ENCODE results near the gene NPPA. TPM values are rescaled to one million over a fixed set of nuclear protein-coding genes. Genes with fewer than 3 reads are reported as not detected.

The NPPA gene
- polyA plus RNA-seq, 5 donors = 0.43 to 1.5 (median 0.73) TPM

- peak; percentile 23 to 41 for DNase-seq
Measured at GRCh38 chr1:11842154-11843041, 5.2 kb downstream of the NPPA start.

DNA sequence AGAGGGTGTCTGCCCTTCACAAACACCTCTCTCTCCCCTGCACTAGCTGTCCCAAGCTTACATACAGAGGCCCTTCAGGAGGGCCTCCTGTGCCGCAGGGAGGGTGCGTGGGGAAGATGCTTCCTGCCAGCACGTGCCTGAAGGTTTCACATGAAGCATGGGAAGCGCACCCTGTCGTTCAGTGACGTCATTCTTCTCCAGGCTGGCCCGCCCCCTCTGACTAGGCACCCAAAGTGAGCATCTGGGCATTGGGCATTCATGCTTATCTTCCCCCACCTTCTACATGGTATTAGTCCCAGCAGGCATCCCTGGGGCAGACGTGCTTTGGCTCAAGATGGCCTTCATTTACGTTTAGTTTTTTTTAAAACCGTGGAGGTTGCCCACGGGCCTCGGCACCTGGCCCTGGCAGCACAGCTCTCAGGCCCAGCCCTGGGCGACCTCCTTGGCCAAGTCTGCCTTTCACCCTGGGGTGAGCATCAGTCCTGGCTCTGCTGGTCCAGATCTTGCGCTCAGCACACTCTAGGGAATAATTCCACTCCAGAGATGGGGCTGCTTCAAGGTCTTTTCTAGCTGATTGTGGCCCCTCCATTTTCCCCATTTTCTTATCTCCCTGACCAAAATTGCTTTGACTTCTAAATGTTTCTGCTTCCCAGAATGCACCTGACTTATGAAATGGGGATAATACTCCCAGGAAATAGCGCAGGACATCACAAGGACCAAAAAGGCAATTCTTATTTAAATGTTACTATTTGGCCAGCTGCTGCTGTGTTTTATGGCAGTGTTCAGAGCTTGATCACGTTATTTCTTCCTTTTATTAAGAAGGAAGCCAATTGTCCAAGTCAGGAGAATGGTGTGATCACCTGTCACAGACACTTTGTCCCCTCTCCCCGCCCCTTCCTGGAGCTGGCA lies 6.1 kb downstream of the NPPA start:
- DNase-seq = no peak

DNA sequence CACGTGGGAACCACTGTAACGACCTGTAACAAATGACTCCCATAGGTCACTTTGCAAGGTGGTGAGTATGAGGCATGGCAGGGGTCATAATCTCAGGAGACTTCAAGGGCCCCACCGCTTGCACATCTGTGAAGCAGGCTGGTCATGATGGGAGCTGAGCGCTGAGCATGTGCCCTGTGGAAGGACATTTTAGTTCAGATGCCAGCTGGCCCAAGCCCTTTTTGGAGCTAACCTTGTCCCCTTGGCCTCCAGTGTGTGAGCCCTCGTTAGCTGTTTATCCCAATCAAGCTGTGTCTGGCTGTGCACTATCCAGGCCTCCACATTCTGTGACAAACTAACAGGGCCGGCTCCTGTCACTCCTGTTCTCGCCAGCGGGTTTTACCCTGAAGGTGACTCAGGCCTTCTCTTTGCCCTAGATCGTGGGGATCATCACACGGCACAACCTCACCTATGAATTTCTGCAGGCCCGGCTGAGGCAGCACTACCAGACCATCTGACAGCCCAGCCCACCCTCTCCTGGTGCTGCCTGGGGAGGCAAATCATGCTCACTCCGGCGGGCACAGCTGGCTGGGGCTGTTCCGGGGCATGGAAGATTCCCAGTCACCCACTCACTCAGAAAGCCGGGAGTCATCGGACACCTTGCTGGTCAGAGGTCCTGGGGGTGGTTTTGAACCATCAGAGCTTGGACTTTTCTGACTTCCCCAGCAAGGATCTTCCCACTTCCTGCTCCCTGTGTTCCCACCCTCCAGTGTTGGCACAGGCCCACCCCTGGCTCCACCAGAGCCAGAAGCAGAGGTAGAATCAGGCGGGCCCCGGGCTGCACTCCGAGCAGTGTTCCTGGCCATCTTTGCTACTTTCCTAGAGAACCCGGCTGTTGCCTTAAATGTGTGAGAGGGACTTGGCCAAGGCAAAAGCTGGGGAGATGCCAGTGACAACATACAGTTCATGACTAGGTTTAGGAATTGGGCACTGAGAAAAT lies 7.6 kb downstream of the NPPA start:
- DNase-seq = no peak

GRCh38 chr1:11838349-11839272 lies 9.0 kb downstream of the NPPA start:
- DNase-seq = peak; percentile 31 to 42

DNA sequence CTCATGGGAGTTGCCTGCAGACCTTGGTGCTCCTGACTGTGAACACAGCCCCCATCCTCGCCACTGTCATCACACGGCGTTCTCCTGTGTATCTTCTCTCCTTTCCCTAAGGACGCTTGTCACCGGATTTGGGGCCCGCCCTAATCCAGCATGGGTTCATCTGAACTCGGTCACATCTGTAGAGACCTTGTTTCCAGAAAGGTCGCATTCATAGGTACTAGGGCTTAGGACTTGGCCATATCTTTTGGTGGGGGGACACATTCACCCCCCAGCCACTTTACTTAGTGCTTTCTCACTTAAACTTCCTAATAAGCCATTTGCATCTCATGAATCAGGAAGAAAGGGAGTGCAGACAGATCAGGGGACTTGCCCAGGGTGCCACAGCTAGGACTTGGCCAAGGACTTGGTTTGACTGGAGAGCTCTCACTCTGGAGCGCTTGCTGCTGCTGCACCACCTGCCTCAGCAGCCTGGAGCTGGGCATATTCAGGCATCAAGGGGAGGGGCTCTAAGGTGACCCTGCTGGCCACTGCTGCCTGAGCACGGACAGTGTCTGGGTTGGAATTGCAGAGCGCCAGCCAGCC lies 9.7 kb downstream of the NPPA start:
- no peak for DNase-seq

GRCh38 chr1:11836955-11837766 lies 10.4 kb downstream of the NPPA start:
- DNase-seq = no peak

DNA sequence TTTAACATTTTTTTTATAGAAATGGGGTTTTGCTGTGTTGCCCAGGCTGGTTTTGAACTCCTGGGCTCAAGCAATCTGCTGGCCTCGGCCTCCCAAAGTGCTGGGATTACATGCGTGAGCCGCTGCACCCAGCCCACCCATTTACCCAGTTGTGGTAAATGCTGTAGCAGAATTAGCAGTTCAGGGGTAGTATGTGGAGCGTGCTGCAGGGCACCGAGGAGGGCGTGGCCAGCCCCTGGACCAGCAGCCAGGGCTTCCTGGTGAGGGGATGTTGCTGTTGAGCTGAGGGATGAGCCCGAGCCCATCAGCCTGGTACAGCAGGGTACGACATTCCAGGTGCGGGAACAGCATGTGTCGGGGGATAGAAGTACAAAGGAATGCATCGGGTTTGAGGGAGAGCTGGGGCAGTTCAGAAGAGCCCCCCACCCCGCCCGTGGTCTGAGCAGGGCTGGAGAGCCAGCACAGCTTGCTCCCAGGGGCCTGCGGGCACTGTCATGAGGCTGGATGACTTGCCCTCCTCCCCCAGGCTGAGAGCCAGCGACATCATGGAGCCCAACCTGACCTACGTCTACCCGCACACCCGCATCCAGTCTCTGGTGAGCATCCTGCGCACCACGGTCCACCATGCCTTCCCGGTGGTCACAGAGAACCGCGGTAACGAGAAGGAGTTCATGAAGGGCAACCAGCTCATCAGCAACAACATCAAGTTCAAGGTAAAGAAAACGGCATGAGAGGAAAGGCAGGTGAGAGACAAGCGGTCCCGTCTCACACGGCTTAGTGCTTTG lies 11.9 kb downstream of the NPPA start:
- DNase-seq = no peak

DNA sequence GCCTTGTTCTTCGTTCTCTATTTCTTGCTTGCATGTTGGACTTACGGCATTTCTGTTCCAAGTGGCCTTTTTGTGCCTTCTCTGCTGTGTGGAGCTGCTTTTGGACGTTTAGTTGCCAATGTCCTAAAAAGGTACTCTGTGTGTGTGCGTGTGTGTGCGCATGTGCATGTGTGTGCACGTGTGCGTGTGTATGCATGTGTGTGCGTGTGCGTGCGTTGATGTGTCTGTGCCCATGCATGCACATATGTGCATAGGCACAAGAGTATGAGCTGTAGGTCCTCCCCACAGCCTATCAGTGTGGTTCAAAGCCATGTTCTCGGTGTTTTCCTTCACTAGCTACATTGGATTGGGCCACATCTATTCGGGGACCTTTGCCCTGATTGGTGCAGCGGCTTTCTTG lies 13.7 kb downstream of the NPPA start:
- no peak for DNase-seq

GRCh38 chr1:11833497-11833896 lies 14.1 kb downstream of the NPPA start:
- no peak for DNase-seq

DNA sequence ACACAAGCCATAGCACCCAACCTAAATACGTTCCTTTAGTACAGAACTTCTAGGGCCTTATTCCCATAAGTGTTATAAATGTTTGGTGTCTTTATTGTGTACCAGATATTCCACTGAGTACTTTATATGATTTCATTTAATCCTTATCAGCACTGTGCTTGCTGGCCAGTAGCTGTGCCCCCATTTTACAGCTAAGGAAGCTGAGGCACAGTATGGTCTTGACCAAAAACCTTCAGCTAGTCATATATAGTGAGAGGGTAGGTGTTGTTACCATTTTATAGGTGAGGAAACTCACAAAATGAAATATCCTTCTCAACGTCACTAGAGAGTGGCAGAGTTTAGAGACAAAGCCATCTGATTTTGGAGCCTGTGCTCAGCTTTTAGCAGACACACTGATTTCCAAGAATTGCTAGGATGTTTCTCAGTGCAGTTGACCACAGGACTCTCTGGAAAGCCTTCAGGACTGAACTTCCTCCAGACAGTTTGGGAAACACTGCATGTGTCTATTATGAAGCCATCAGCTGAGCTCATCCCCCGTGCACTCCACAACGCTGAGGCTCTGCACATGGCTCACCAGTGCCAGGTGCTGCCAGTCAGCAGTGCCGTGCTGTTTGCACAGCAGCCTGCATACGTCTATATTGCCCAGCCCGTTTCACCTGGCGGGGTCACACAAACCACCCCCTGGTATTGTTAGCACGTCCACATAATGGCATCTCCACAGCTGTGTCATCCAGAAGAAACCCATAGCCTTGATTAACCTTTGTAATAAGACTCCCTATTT lies 15.4 kb downstream of the NPPA start:
- DNase-seq = no peak

DNA sequence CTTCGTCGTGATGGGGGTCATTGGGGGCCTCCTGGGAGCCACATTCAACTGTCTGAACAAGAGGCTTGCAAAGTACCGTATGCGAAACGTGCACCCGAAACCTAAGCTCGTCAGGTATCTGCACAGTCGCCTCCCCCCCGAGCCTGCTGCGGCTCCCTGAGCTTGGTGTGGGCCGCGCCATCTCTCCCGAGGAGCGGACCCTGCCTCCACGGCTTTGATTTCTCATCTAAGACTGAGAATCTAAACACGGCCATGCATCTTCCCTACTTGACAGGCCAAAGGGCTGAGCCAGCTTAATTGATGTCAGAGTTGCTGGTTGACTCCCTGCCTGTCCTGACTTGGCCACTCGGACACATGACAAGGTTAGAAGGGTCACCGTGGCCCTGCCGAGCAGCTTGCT lies 19.1 kb downstream of the NPPA start:
- DNase-seq = no peak

DNA sequence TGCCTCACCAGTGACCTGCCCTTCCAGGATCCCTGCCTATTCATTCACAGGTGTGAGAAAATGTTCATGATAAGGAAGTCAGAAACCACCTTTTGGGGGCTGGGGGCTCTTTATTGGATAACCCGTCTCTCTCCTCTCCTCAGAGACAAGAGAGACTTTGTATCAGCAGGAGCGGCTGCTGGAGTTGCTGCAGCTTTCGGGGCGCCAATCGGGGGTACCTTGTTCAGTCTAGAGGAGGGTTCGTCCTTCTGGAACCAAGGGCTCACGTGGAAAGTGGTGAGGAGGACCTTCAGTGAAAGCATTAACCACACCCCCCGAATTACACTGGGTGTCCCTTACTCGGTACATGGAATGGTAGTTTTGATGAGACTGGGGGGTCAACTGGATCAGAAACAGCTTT lies 20.6 kb downstream of the NPPA start:
- no peak for DNase-seq

DNA sequence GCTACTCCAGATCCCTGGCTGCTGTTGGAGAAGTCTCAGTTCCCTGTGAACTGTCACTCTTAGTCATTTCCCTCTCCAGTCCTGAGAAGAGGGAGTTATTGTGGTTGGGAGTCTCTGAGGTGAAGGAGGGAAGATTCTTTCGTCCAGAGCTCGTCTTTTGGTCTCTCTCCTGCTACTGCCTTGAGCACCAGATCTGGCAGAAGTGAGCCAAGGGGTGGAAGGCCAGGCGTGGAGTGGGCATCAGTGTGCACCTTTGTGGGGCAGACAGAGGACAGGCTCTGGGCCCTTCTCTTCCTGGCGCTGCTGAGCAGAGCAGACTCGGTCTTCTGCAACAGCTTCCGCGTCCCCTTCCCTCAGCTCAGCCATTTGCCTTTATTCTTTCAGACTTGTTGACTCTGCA lies 22.5 kb downstream of the NPPA start:
- no peak for DNase-seq

DNA sequence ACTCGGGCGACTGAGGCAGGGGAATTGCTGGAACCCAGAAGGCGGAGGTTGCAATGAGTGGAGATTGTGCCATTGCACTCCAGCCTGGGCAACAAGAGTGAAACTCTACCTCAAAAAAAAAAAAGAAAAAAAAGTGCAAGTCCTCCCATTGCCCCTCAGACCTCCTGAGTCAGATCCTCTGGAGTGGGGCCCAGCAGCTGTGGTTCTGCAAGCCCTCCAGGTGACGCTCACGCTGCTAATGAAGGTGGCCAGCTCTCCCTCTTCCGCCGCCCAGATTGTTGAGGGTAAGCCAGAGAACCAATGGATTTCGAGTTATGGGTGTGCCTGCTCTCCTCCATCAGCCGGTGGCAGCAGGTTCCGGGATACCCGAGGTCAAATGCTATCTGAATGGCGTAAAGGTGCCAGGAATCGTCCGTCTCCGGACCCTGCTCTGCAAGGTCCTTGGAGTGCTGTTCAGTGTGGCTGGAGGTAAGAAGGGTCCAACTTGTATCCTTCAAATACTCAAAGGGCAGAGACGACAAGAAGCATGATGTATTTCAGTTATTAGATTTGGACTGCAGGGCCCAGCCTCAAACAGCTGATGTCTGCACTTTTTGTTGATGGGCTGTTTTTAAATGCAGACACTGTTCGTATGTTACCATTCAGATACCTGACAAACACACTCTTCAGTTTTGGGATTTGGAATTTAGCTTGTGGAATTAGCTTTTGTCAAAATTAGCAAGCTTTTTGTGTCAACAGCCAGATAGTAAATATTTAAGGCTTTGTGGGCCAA lies 24.0 kb downstream of the NPPA start:
- no peak for DNase-seq

GRCh38 chr1:11822091-11822490 lies 25.5 kb downstream of the NPPA start:
- DNase-seq = no peak

DNA sequence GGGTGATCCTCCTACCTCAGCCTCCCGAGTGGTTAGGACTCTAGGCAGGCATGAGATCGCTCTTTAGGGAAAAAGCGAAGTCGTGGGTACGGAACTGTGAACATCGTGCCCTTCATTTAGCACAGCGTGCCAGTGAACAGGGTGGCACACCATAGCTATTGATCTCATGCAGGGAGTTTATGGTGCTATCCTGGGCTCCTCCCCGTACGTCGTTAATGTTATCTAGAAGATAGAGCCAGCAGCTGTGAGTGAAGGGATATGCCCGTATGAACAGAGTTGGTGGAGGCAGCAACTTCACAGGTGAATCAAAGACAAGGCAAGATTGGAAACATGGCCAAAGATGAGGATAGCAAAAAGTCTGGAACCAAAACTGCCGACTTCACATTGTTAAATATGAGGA lies 30.4 kb downstream of the NPPA start:
- no peak for DNase-seq

- no peak for DNase-seq
Measured at GRCh38 chr1:11813021-11813420, 34.6 kb downstream of the NPPA start.
